Fibroblast of pulmonary artery (primary cell): ENCODE data around the gene UTP14C.

ENCODE experiments used
- DNase-seq: peaks from one replicate; pipeline ENCODE4 v3.0.0-alpha.2; 2010; ENCODE audit warnings: low read depth
- H3K4me3 ChIP-seq: replicated peaks from 2 replicates; pipeline ENCODE4 v1.5.1; 2011; ENCODE audit warnings: low read depth, mild to moderate bottlenecking, control low read depth, low read length, moderate library complexity
- CTCF ChIP-seq: IDR thresholded peaks from 2 replicates; pipeline ENCODE4 v1.5.1; 2011; ENCODE audit warnings: mild to moderate bottlenecking, control low read depth, low read length, inconsistent platforms; ENCODE audit errors: missing control alignments

UTP14C gene

GRCh38 chr13:51988988-51989618 lies 35.4 kb upstream of the UTP14C start:
- no peak for TF ChIP-seq CTCF
- DNase-seq = no peak
- H3K4me3 ChIP-seq = no peak overlapping the region

- no peak for TF ChIP-seq CTCF
- no peak for DNase-seq
- H3K4me3 ChIP-seq = no peak overlapping the region
Observed at GRCh38 chr13:51993713-51994112, 30.8 kb upstream of the UTP14C start.

- TF ChIP-seq CTCF = no peak
- H3K4me3 ChIP-seq = no peak overlapping the region
- DNase-seq = peak; percentile 67
Observed at GRCh38 chr13:51995677-51996551, 28.6 kb upstream of the UTP14C start.

GRCh38 chr13:51996641-51997040 lies 27.9 kb upstream of the UTP14C start:
- TF ChIP-seq CTCF = no peak
- H3K4me3 ChIP-seq = no peak overlapping the region
- DNase-seq = no peak

GRCh38 chr13:51997186-51997585 lies 27.3 kb upstream of the UTP14C start:
- H3K4me3 ChIP-seq = no peak overlapping the region
- TF ChIP-seq CTCF = no peak
- no peak for DNase-seq

GRCh38 chr13:51997641-51998330 lies 26.7 kb upstream of the UTP14C start:
- no peak for DNase-seq
- TF ChIP-seq CTCF = no peak
- H3K4me3 ChIP-seq = no peak overlapping the region
